Activated CD4-positive, alpha-beta memory T cell treated with anti-CD3 and anti-CD28 coated beads, Interleukin-2, amount 10 ng/mL, durations not matched to agents 7 days and 5 days (primary cell): ENCODE data around the gene DNAJC7. TPM values are rescaled to one million over a fixed set of nuclear protein-coding genes. Genes with fewer than 3 reads are reported as not detected.

ENCODE experiments used
- CTCF ChIA-PET: fragments of 350-600 bp; sonication (Branson Sonifier 250); formaldehyde crosslinking; loops from one replicate; lab custom pipeline; 2021; ENCODE audit warnings: antibody characterized with exemption, inconsistent platforms; lab: Charles Lee
- POLR2A ChIA-PET: fragments of 350-600 bp; sonication (Branson Sonifier 250); formaldehyde crosslinking; loops from one replicate; lab custom pipeline; 2021; ENCODE audit warnings: antibody characterized with exemption; lab: Charles Lee
- DNase-seq: peaks from one replicate; pipeline ENCODE4 v3.0.0-alpha.2; 2020
- H3K27ac Mint-ChIP-seq: one replicate; pipeline ENCODE4 v1.8.0; 2021; ENCODE audit warnings: mild to moderate bottlenecking, mixed read lengths
- H3K27me3 Mint-ChIP-seq: one replicate; pipeline ENCODE4 v1.8.0; 2021; ENCODE audit warnings: mixed read lengths
- H3K36me3 Mint-ChIP-seq: one replicate; pipeline ENCODE4 v1.8.0; 2021; ENCODE audit warnings: low read depth, mixed read lengths
- H3K4me1 Mint-ChIP-seq: one replicate; pipeline ENCODE4 v1.8.0; 2021; ENCODE audit warnings: mixed read lengths
- H3K4me3 Mint-ChIP-seq: one replicate; pipeline ENCODE4 v1.8.0; 2021; ENCODE audit warnings: mild to moderate bottlenecking, mixed read lengths
- H3K9me3 Mint-ChIP-seq: one replicate; pipeline ENCODE4 v1.8.0; 2021; ENCODE audit warnings: mixed read lengths
- total RNA-seq, 2 experiments: library from RNA; stranded (reverse); gene quantifications; one replicate each; pipeline ENCODE4 v1.2.3, GENCODE V29; 2021

The DNAJC7 gene
- total RNA-seq, 2 experiments from 2014 or later = 88.7 to 95.1 TPM

- H3K9me3 Mint-ChIP-seq = no peaks in the 10 kb centered on the region
- H3K27ac Mint-ChIP-seq = no peak overlapping the region
- CTCF ChIA-PET = interaction anchor here (0.8 kb wide), 1 partner anchor 12 kb away, joined by 3 read pairs; the partner anchor contains the start of gene DNAJC7
- peaks cover 20% of the 10 kb centered on the region for H3K4me1 Mint-ChIP-seq
- POLR2A ChIA-PET = interaction anchor here (0.6 to 2.5 kb wide), 4 partner anchors 11 to 176 kb away, joined by 3 to 12 read pairs (median 4); partner anchors contain the start of genes DNAJC7 and KCNH4
- peaks cover 41% of the 10 kb centered on the region for H3K36me3 Mint-ChIP-seq
- no peaks in the 10 kb centered on the region for H3K27me3 Mint-ChIP-seq
- no peak overlapping the region for H3K4me3 Mint-ChIP-seq
- no peak for DNase-seq
Observed at GRCh38 chr17:42005166-42005565, 12.1 kb downstream of the DNAJC7 start.

GRCh38 chr17:42002792-42003301 lies 14.4 kb downstream of the DNAJC7 start:
- ChIA-PET POLR2A (interaction anchor here (0.9 to 2.5 kb wide), 3 partner anchors 14 to 30 kb away, joined by 3 to 12 read pairs (median 4); partner anchors contain the start of genes DNAJC7 and NKIRAS2), CTCF (interaction anchor here (0.7 to 1.0 kb wide), 2 partner anchors 17 to 173 kb away, joined by 3 read pairs; partner anchors contain the start of gene NKIRAS2)
- peaks cover 8% of the 10 kb centered on the region for H3K4me1 Mint-ChIP-seq
- no peak overlapping the region for H3K4me3 Mint-ChIP-seq
- no peaks in the 10 kb centered on the region for H3K9me3 Mint-ChIP-seq
- DNase-seq = no peak
- H3K27ac Mint-ChIP-seq = no peak overlapping the region
- H3K36me3 Mint-ChIP-seq = peaks cover 41% of the 10 kb centered on the region
- H3K27me3 Mint-ChIP-seq = no peaks in the 10 kb centered on the region

- H3K27ac Mint-ChIP-seq = no peak overlapping the region
- peaks cover 45% of the 10 kb centered on the region for H3K36me3 Mint-ChIP-seq
- CTCF ChIA-PET = interaction anchor here (1.0 kb wide), 1 partner anchor 18 kb away, joined by 3 read pairs; the partner anchor contains the start of gene NKIRAS2
Observed at GRCh38 chr17:42002175-42002791, 15.0 kb downstream of the DNAJC7 start.

GRCh38 chr17:42001729-42002128 lies 15.5 kb downstream of the DNAJC7 start:
- H3K36me3 Mint-ChIP-seq = peaks cover 46% of the 10 kb centered on the region
- DNase-seq = no peak
- no peak overlapping the region for H3K4me3 Mint-ChIP-seq
- peaks cover 5% of the 10 kb centered on the region for H3K4me1 Mint-ChIP-seq
- ChIA-PET CTCF (no interaction called here), POLR2A (no interaction called here)
- no peaks in the 10 kb centered on the region for H3K27me3 Mint-ChIP-seq
- no peak overlapping the region for H3K27ac Mint-ChIP-seq
- no peaks in the 10 kb centered on the region for H3K9me3 Mint-ChIP-seq

More at GRCh38 chr17:42002175-42002791, 15.0 kb downstream of the DNAJC7 start:
- peaks cover 8% of the 10 kb centered on the region for H3K4me1 Mint-ChIP-seq
- no peaks in the 10 kb centered on the region for H3K27me3 Mint-ChIP-seq
- no peak overlapping the region for H3K4me3 Mint-ChIP-seq
- H3K9me3 Mint-ChIP-seq = no peaks in the 10 kb centered on the region
- POLR2A ChIA-PET = interaction anchor here (0.9 kb wide), 1 partner anchor 18 kb away, joined by 3 read pairs; the partner anchor contains the start of gene NKIRAS2
- no peak for DNase-seq

- no peak overlapping the region for H3K27ac Mint-ChIP-seq
- H3K36me3 Mint-ChIP-seq = peaks cover 57% of the 10 kb centered on the region
- DNase-seq = no peak
- CTCF ChIA-PET = interaction anchor here (1.0 kb wide), 1 partner anchor 19 kb away, joined by 3 read pairs; the partner anchor contains the start of gene NKIRAS2
- H3K9me3 Mint-ChIP-seq = no peaks in the 10 kb centered on the region
- H3K4me1 Mint-ChIP-seq = peaks cover 7% of the 10 kb centered on the region
- no peak overlapping the region for H3K4me3 Mint-ChIP-seq
- H3K27me3 Mint-ChIP-seq = no peaks in the 10 kb centered on the region
- POLR2A ChIA-PET = interaction anchor here (1.2 kb wide), 1 partner anchor 17 kb away, joined by 3 read pairs; the partner anchor contains the start of gene DNAJC7
Observed at GRCh38 chr17:42000413-42001133, 16.7 kb downstream of the DNAJC7 start.

- peaks cover 3% of the 10 kb centered on the region for H3K4me1 Mint-ChIP-seq
- CTCF ChIA-PET = no interaction called here
- no peak overlapping the region for H3K27ac Mint-ChIP-seq
- H3K36me3 Mint-ChIP-seq = peaks cover 71% of the 10 kb centered on the region
- H3K9me3 Mint-ChIP-seq = no peaks in the 10 kb centered on the region
- H3K27me3 Mint-ChIP-seq = no peaks in the 10 kb centered on the region
- POLR2A ChIA-PET = interaction anchor here (1.1 to 1.6 kb wide), 3 partner anchors 19 to 33 kb away, joined by 3 to 4 read pairs (median 3); partner anchors contain the start of gene DNAJC7
- no peak for DNase-seq
- no peak overlapping the region for H3K4me3 Mint-ChIP-seq
Observed at GRCh38 chr17:41998497-41998896, 18.7 kb downstream of the DNAJC7 start.

GRCh38 chr17:41996855-41997164 lies 20.4 kb downstream of the DNAJC7 start:
- H3K27ac Mint-ChIP-seq = no peak overlapping the region
- no peak overlapping the region for H3K4me3 Mint-ChIP-seq
- no peak for DNase-seq
- peaks cover 3% of the 10 kb centered on the region for H3K4me1 Mint-ChIP-seq
- ChIA-PET POLR2A (interaction anchor here (1.5 to 1.6 kb wide), 3 partner anchors 20 to 30 kb away, joined by 4 read pairs; partner anchors contain the start of genes CNP and DNAJC7), CTCF (interaction anchor here (0.9 kb wide), 1 partner anchor 17 kb away, joined by 5 read pairs; no protein-coding TSS in a partner anchor)
- peaks cover 69% of the 10 kb centered on the region for H3K36me3 Mint-ChIP-seq
- H3K9me3 Mint-ChIP-seq = no peaks in the 10 kb centered on the region
- no peaks in the 10 kb centered on the region for H3K27me3 Mint-ChIP-seq

- Mint-ChIP-seq H3K4me1 (peaks cover 2% of the 10 kb centered on the region), H3K27me3 (no peaks in the 10 kb centered on the region), H3K27ac (no peak overlapping the region), H3K36me3 (peaks cover 78% of the 10 kb centered on the region), H3K4me3 (no peak overlapping the region), H3K9me3 (no peaks in the 10 kb centered on the region)
- DNase-seq = no peak
- CTCF ChIA-PET = no interaction called here
- POLR2A ChIA-PET = interaction anchor here (1.0 to 1.4 kb wide), 2 partner anchors 74 to 141 kb away, joined by 3 to 5 read pairs; partner anchors contain the start of gene ACLY
Observed at GRCh38 chr17:41992576-41992975, 24.7 kb downstream of the DNAJC7 start.

GRCh38 chr17:41989702-41990419 lies 27.4 kb downstream of the DNAJC7 start:
- ChIA-PET POLR2A (interaction anchor here (1.0 kb wide), 1 partner anchor 36 kb away, joined by 3 read pairs; no protein-coding TSS in a partner anchor), CTCF (interaction anchor here (1.3 kb wide), 1 partner anchor 27 kb away, joined by 3 read pairs; the partner anchor contains the start of gene DNAJC7)
- H3K27me3 Mint-ChIP-seq = no peaks in the 10 kb centered on the region
- no peak for DNase-seq
- no peaks in the 10 kb centered on the region for H3K9me3 Mint-ChIP-seq
- no peak overlapping the region for H3K27ac Mint-ChIP-seq
- peaks cover 81% of the 10 kb centered on the region for H3K36me3 Mint-ChIP-seq
- H3K4me1 Mint-ChIP-seq = no peaks in the 10 kb centered on the region
- H3K4me3 Mint-ChIP-seq = no peak overlapping the region

- no peak overlapping the region for H3K4me3 Mint-ChIP-seq
- ChIA-PET POLR2A (no interaction called here), CTCF (no interaction called here)
- no peak overlapping the region for H3K27ac Mint-ChIP-seq
- no peak for DNase-seq
- H3K36me3 Mint-ChIP-seq = peaks cover 83% of the 10 kb centered on the region
- H3K9me3 Mint-ChIP-seq = no peaks in the 10 kb centered on the region
- no peaks in the 10 kb centered on the region for H3K27me3 Mint-ChIP-seq
- H3K4me1 Mint-ChIP-seq = no peaks in the 10 kb centered on the region
Observed at GRCh38 chr17:41988418-41988817, 28.8 kb downstream of the DNAJC7 start.

GRCh38 chr17:41987642-41988041 lies 29.6 kb downstream of the DNAJC7 start:
- no peak overlapping the region for H3K27ac Mint-ChIP-seq
- H3K27me3 Mint-ChIP-seq = no peaks in the 10 kb centered on the region
- H3K4me3 Mint-ChIP-seq = no peak overlapping the region
- no peaks in the 10 kb centered on the region for H3K9me3 Mint-ChIP-seq
- no peak for DNase-seq
- ChIA-PET CTCF (no interaction called here), POLR2A (interaction anchor here (0.9 kb wide), 1 partner anchor 30 kb away, joined by 3 read pairs; the partner anchor contains the start of gene DNAJC7)
- peaks cover 84% of the 10 kb centered on the region for H3K36me3 Mint-ChIP-seq
- no peaks in the 10 kb centered on the region for H3K4me1 Mint-ChIP-seq

GRCh38 chr17:41986634-41987033 lies 30.6 kb downstream of the DNAJC7 start:
- H3K36me3 Mint-ChIP-seq = peaks cover 86% of the 10 kb centered on the region
- no peak for DNase-seq
- H3K27me3 Mint-ChIP-seq = no peaks in the 10 kb centered on the region
- CTCF ChIA-PET = no interaction called here
- no peaks in the 10 kb centered on the region for H3K4me1 Mint-ChIP-seq
- H3K9me3 Mint-ChIP-seq = no peaks in the 10 kb centered on the region
- no peak overlapping the region for H3K4me3 Mint-ChIP-seq
- H3K27ac Mint-ChIP-seq = no peak overlapping the region
- POLR2A ChIA-PET = no interaction called here
